Aorta (tissue), 5 donors: ENCODE results near the gene PEX5L. TPM values are rescaled to one million over a fixed set of nuclear protein-coding genes. Genes with fewer than 3 reads are reported as not detected.

Experiments
- ATAC-seq: fragments of 200-7000 bp; cut with Tn5 transposase; one replicate; pipeline ENCODE4 v1.9.1; 2022; ENCODE audit warnings: moderate library complexity; ENCODE audit not compliant: low FRiP score
- DNase-seq, 2 donors: peaks; one replicate each; pipeline ENCODE4 v3.0.0-alpha.2; 2020
- H3K27ac ChIP-seq, 2 donors: one replicate each; pipeline ENCODE4 v1.5.1; 2013; ENCODE audit warnings: low read length in 2 of 2, mild to moderate bottlenecking in 2 of 2, moderate library complexity in 2 of 2, control low read depth in 1 of 2, inconsistent platforms in 1 of 2, low read depth in 1 of 2
- H3K27me3 ChIP-seq, 2 donors: one replicate each; pipeline ENCODE4 v1.6.1; 2013; ENCODE audit warnings: control low read depth in 1 of 2, low read length in 1 of 2, mild to moderate bottlenecking in 1 of 2, moderate library complexity in 1 of 2; ENCODE audit not compliant: insufficient read depth in 2 of 2, control insufficient read depth in 1 of 2
- H3K36me3 ChIP-seq, 2 donors: one replicate each; pipeline ENCODE4 v1.6.1; 2013; ENCODE audit warnings: control low read depth in 1 of 2, low read length in 1 of 2, mild to moderate bottlenecking in 1 of 2; ENCODE audit not compliant: insufficient read depth in 2 of 2, control insufficient read depth in 1 of 2
- H3K4me1 ChIP-seq, 2 donors: one replicate each; pipeline ENCODE4 v1.6.1; 2013; ENCODE audit warnings: low read length in 2 of 2, control low read depth in 1 of 2, mild to moderate bottlenecking in 1 of 2, moderate library complexity in 1 of 2; ENCODE audit not compliant: insufficient read depth in 2 of 2, control insufficient read depth in 1 of 2
- H3K4me3 ChIP-seq, 2 donors: one replicate each; pipeline ENCODE4 v1.5.1; 2013; ENCODE audit warnings: low read length in 2 of 2, control low read depth in 1 of 2, mild to moderate bottlenecking in 1 of 2
- H3K9me3 ChIP-seq: one replicate; pipeline ENCODE4 v1.6.1; 2013; ENCODE audit warnings: mild to moderate bottlenecking, low read length; ENCODE audit not compliant: control insufficient read depth
- WGBS, 2 donors: extraction: QIAGEN DNeasy Blood & Tissue Kit; methylation state at CpG; one replicate each; pipeline ENCODE4 v1.1.7; 2013; 5-methylcytosine and 5-hydroxymethylcytosine counted together
- intact Hi-C, 2 donors: fragments of 100-400 bp; cut with DNase I; formaldehyde crosslinking; loops; one replicate each; pipeline versions ENCODE4 v1.14.2 to v1.15.0; 2022
- polyA plus RNA-seq, 2 donors: library from polyadenylated mRNA; stranded (reverse); fragments of 200-250 nt; gene quantifications; one replicate each; pipeline ENCODE4 v1.2.3, GENCODE V29; 2013
- total RNA-seq, 2 donors: library from RNA; stranded (reverse); fragmentation: NEBNext Ultra II Directional; extraction: Animal tissue kit (Norgen Biotek cat#: 25700); gene quantifications; one replicate each; pipeline ENCODE4 v1.2.1, GENCODE V29; 2021
- donor health status: healthy with polysubstance abuse.
- donor health status: Bipolar disorder and iron deficiency.
- donor health status: DM: no; HTN: no; CAD: no.
- donor health status: DM: no; HTN: no; CAD: no.
- donor health status: DM: yes; HTN: yes; CAD: no.

PEX5L gene
- total and polyA plus RNA-seq, 4 donors, result 0.24 TPM; not detected in 3

GRCh38 chr3:180000500-180000899 is 36.2 kb downstream of the PEX5L start:
- Histone ChIP-seq H3K4me1 (no peaks in the 10 kb centered on the region), H3K27ac (no peak overlapping the region), H3K9me3 (no peaks in the 10 kb centered on the region), H3K4me3 (no peak overlapping the region), H3K36me3 (no peaks in the 10 kb centered on the region), H3K27me3 (no peaks in the 10 kb centered on the region)
- DNase-seq (no peak), ATAC-seq (no peak)
- intact Hi-C loops, result no loop called here
- WGBS, 2 donors, result 67 to 75% methylated on average over 4 of the region's 4 CpGs

GRCh38 chr3:179995406-179995805 is 41.3 kb downstream of the PEX5L start:
- no peak overlapping the region for H3K27ac ChIP-seq
- ATAC-seq, result no peak
- no peak for DNase-seq
- no peaks in the 10 kb centered on the region for H3K27me3 ChIP-seq
- H3K4me3 ChIP-seq, result no peak overlapping the region
- no peaks in the 10 kb centered on the region for H3K4me1 ChIP-seq
- H3K36me3 ChIP-seq, result no peaks in the 10 kb centered on the region
- intact Hi-C loops, result no loop called here
- H3K9me3 ChIP-seq, result no peaks in the 10 kb centered on the region
- 77 to 80% methylated on average over 2 of the region's 2 CpGs for WGBS, 2 donors

- DNase-seq (no peak), ATAC-seq (no peak)
- Histone ChIP-seq H3K4me3 (no peak overlapping the region), H3K27ac (no peak overlapping the region), H3K4me1 (no peaks in the 10 kb centered on the region), H3K36me3 (no peaks in the 10 kb centered on the region), H3K9me3 (no peaks in the 10 kb centered on the region), H3K27me3 (no peaks in the 10 kb centered on the region)
- 85 to 94% methylated on average over 1 of the region's 1 CpG for whole genome bisulfite sequencing, 2 donors
- intact Hi-C loops, result no loop called here
These were observed 44.9 kb downstream of the PEX5L start for GRCh38 chr3:179991883-179992282.

- Histone ChIP-seq H3K36me3 (no peaks in the 10 kb centered on the region), H3K4me3 (no peak overlapping the region), H3K9me3 (no peaks in the 10 kb centered on the region), H3K27me3 (no peaks in the 10 kb centered on the region), H3K4me1 (no peaks in the 10 kb centered on the region), H3K27ac (no peak overlapping the region)
- intact Hi-C loops, result no loop called here
- ATAC-seq (no peak), DNase-seq (no peak)
- 86% methylated on average over 4 of the region's 4 CpGs for WGBS, 2 donors
These were observed 45.6 kb downstream of the PEX5L start for GRCh38 chr3:179991104-179991503.

GRCh38 chr3:179981646-179982045 is 55.1 kb downstream of the PEX5L start:
- Histone ChIP-seq H3K4me3 (no peak overlapping the region), H3K27me3 (no peaks in the 10 kb centered on the region), H3K36me3 (no peaks in the 10 kb centered on the region), H3K9me3 (no peaks in the 10 kb centered on the region), H3K27ac (no peak overlapping the region), H3K4me1 (no peaks in the 10 kb centered on the region)
- intact Hi-C loops, result no loop called here
- ATAC-seq, result no peak
- DNase-seq, result no peak

- Histone ChIP-seq H3K9me3 (no peaks in the 10 kb centered on the region), H3K27ac (no peak overlapping the region), H3K4me3 (no peak overlapping the region), H3K27me3 (no peaks in the 10 kb centered on the region), H3K4me1 (no peaks in the 10 kb centered on the region), H3K36me3 (no peaks in the 10 kb centered on the region)
- 40 to 41% methylated on average over 3 of the region's 3 CpGs for WGBS, 2 donors
- ATAC-seq, result no peak
- DNase-seq, result no peak
- intact Hi-C loops, result no loop called here
These were observed 59.4 kb downstream of the PEX5L start for GRCh38 chr3:179977356-179977755.

- H3K27ac ChIP-seq, result no peak overlapping the region
- DNase-seq (no peak), ATAC-seq (no peak)
- H3K36me3 ChIP-seq, result no peaks in the 10 kb centered on the region
- no peak overlapping the region for H3K4me3 ChIP-seq
- 40 to 47% methylated on average over 4 of the region's 4 CpGs for WGBS, 2 donors
- intact Hi-C loops, result no loop called here
- H3K27me3 ChIP-seq, result no peaks in the 10 kb centered on the region
- H3K4me1 ChIP-seq, result no peaks in the 10 kb centered on the region
- no peaks in the 10 kb centered on the region for H3K9me3 ChIP-seq
These were observed 62.8 kb downstream of the PEX5L start for GRCh38 chr3:179973931-179974361.

GRCh38 chr3:179972881-179973423 is 63.8 kb downstream of the PEX5L start:
- no peaks in the 10 kb centered on the region for H3K4me1 ChIP-seq
- no peak overlapping the region for H3K27ac ChIP-seq
- 81 to 84% methylated on average over 2 of the region's 2 CpGs for WGBS, 2 donors

GRCh38 chr3:179971280-179971679 is 65.5 kb downstream of the PEX5L start:
- no peak overlapping the region for H3K4me3 ChIP-seq
- no peaks in the 10 kb centered on the region for H3K9me3 ChIP-seq
- DNase-seq (no peak), ATAC-seq (no peak)
- 59 to 74% methylated on average over 3 of the region's 3 CpGs for WGBS, 2 donors
- H3K36me3 ChIP-seq, result no peaks in the 10 kb centered on the region
- H3K27me3 ChIP-seq, result no peaks in the 10 kb centered on the region
- H3K4me1 ChIP-seq, result no peaks in the 10 kb centered on the region
- intact Hi-C loops, result no loop called here
- no peak overlapping the region for H3K27ac ChIP-seq

More at GRCh38 chr3:179972881-179973423, 63.8 kb downstream of the PEX5L start:
- Histone ChIP-seq H3K9me3 (no peaks in the 10 kb centered on the region), H3K4me3 (no peak overlapping the region), H3K27me3 (no peaks in the 10 kb centered on the region), H3K36me3 (no peaks in the 10 kb centered on the region)
- no peak for DNase-seq
- ATAC-seq, result no peak
- intact Hi-C loops, result no loop called here
